CD4-positive, alpha-beta T cell treated with Interleukin-6 for 4 hours (primary cell): ENCODE results near the gene SOX13.

ENCODE experiments used
- DNase-seq: peaks from one replicate; pipeline ENCODE4 v3.0.0-alpha.2; 2020; ENCODE audit warnings: mixed read lengths

Gene SOX13

DNA sequence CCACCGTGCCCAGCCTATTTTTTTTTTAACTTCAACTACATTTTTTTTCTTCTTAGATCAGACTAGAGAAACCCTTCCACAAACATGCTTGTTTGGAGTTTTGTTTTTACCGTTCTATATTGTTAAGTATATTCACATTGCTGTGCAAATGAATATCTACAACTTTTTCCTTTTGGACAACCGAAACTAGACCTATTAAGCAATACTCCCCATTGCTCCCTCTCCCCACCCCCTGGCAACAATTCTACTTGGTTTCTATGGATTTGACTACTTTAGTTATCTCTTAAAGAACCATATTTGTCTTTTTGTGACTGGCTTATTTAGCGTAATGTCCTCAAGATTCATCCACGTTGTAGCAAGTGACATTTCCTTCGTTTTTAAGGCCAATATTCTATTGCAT lies 59.8 kb downstream of the SOX13 start:
- no peak for DNase-seq

DNA sequence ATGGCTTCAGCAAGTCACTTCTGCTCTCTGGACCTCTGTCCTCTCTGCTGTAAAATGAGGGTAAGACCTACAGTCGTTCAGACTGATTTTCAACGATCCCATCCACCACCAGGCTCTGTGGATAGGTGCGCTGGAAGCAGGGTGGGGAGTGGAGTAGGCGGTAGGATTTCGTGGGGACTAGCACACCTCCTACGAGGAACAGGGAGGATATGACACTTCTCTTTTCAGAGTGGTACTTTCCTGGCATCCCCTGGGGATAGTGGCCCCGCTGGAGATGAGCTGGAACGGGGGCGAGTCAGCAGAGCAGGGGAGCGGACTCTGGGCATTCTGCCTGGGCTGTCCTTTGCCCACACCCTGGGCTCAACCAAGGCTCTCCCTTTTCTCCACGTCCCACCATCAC lies 61.2 kb downstream of the SOX13 start:
- no peak for DNase-seq

DNA sequence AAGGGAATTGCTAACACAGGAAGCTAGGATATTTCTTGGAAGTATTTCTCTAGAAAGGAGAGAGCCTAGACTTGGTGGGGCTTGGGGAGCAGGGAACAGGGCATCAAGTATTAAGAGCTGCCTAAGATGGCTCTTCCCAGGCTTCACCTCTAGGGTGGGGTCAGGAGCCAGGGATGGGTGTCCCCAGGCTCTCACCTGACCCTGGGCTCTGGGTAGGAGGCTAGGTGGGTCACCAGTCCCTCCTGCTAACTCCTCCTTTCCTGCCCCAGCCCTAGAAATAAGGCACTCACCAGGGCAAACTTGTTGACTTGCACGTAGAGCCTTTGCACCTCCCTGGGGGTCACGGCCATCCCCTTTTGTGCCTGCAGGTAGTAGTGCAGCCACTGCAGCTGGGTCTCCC lies 63.9 kb downstream of the SOX13 start:
- DNase-seq: no peak

DNA sequence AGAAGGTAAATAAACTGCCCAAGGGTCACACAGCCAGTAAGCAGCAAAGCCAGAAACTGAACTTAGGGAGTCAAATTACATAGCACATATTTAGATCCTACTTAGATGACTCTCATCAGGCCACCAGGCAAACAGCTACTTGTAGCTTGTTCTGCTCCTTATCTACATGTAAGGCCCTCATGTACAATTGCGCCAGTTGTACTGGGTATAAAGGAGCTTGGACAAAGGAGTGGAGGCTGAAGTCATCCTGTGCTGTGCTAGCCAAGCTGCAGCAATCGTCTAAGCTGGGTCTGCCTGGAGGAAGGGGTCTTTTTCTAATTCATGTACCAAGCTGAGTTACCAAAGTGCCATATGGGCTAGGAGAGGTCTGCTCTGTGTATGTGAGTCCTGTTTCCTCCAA lies 66.2 kb downstream of the SOX13 start:
- DNase-seq: no peak

DNA sequence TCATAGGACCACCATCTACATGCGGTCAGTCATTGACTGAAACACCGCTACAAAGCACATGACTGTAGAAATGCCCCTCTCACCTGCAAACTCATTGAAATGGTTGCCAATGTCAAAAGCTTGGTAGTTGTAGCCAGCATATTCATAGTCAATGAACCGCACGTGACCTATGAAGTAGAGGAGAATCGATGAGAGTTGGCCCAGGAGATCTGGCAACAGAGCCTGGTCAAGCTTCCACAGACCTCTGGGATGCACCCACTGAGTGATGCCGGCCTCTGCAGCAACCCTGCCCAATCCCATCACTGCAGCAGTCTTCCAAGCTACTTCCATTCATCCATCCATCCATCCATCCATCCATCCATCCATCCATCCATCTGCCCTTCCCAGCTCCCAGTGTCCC lies 67.0 kb downstream of the SOX13 start:
- DNase-seq: no peak

DNA sequence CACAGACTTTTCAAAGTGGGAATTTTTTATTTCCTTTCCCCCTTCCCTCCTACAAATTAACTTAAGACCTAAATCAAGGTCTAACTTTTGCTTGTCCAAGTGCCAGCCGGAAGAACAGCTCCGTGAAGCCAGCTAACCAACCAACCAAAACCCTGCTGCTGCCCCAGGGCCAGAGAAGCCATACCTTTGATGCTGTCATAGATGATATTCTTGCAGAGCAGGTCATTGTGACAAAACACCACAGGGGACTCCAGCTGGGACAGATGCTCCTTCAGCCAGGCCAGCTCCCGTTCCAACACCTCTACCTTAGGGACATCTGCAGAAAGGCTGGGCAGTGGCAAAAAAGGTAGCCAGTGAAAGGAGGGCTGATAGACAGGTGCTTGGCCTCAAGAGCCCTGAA lies 68.2 kb downstream of the SOX13 start:
- no peak for DNase-seq

DNA sequence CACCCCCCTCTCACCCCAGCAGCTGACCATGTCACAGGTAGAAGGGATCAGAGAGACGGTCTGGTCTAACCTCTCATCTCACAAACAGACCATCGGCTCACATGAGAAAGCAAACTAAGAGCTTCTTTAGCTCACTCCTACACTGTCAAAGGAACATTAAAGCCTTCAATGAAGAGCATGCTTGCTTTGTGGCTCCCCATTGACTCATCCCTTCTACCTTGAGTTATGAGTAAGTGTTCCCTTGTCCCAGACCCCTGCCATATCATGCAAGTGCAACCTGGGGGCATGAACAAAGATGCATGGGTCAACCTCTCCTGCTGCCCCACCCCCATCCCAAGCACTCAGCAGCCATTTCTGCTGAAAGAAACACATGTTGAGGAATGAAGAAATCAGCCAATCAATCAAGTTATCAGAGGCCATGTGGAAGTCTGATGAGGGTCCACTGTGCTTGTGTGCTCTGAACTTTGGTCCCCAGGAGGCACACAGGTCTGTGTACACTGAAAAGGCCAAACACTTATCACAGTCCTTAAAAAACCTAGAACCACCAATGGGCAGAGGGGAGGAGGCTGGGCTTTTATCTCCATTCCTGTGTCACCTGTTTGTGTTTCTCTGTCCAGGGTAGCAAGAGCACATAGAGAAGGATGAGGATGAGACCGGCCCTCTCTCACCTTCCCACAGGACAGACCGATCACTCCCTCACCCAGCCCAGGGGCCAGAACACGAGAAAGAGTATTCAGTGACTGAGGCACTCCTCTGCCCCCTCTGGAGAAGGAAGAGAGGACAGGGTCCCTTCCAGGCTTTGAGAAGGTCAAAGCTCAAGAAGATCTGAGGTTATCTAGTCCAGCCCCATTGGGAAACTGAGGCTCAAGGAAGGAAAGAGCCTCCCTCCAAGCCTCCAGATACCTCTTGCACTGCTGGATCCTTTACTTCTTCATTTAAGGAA lies 69.4 kb downstream of the SOX13 start:
- no peak for DNase-seq

DNA sequence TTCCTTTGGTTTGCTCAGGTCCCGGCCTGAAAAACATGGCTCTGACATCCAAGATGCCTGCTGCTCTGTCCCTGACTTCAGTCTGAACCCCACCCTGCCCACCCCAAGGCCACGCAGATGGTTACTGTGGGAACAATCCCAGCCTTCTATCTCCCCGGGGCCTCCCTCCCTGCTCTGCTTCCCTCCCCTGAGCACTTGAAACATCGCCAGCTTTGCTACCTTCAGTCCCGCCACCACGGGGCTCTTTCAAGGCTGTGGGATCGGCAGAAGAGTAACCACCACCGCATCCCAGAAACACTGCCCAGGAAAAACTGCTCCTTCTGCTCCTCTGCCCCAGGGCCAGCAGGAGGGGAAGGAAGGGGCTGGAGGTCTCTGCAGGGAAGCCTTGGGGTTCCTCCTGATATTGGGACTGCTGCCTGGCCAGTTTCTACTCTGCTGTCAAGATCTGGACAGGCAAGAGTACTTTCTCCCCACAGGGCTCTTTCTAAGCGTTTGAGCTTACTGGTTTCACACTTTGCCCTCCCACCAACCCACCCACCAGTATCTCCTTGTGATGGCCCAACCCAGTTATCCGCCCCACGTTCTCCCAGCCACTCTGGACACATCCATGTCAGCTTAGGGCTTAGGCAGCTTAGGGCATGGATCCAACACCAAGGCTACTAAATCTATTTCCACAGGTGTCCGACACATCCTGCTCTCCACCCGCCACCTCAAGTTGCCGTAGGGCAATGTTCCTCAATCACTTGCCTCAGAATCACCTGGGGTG lies 70.5 kb downstream of the SOX13 start:
- no peak for DNase-seq

DNA sequence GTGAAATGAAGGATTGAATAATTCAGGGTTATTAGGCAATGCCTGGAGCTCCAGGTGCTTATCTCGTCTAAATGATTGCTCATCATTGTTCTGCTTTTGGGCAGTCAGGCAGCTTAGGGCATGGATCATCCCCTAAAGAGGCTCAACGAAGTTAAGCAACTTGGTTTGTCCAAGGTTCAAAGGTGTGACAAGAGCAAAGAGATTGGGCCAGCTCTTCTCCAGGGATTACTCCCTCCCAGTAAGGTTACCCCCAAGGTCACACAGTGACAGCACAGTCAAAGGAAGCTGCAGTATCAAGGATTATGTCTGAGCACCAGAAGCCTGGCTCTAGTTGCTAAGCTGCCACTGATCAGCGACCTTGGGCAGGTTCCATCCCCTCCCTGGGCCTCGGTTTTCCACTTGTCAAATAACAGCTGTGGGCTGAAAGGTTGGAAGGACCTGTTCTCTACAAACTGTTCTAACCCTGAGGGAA lies 72.2 kb downstream of the SOX13 start:
- DNase-seq: no peak

DNA sequence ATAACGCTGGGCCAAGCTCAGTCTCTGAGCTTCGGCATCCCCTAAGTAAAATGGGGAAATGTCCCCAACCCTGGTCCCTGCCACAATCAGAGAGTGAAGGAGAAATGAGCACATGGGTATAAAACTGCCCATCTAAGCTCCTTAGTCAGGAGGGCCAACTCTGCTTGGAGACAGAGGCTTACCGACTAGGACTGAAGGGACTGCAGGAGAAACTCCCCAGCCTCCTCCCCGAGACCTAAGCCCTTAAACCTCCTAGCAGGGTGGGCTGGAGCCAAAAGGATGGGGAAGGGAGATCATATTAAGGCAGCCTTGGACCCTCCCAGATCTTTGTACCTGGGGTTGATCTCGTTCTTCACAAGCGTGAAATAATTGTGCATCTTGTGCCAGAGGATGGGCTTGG lies 73.4 kb downstream of the SOX13 start:
- no peak for DNase-seq

DNA sequence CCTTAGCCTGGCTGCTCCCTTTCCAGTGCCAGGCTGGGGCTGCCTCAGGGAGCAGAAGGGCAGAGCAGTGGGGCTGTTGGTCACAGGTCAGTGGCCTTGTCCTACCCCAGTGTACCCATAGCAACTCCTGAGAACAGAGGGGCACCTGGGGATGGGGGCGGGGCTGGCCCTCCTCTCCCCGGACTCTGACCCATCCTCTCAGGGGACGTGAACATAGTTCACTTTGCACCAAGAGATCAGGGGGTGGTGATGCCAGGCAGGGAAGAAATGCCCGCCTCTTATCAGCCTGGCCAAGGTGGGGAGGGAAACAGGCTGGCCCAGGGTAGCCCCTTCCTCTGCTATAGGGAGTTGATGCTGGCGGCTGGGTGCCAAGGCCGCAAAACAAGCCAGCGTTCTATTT lies 74.0 kb downstream of the SOX13 start:
- DNase-seq: no peak

DNA sequence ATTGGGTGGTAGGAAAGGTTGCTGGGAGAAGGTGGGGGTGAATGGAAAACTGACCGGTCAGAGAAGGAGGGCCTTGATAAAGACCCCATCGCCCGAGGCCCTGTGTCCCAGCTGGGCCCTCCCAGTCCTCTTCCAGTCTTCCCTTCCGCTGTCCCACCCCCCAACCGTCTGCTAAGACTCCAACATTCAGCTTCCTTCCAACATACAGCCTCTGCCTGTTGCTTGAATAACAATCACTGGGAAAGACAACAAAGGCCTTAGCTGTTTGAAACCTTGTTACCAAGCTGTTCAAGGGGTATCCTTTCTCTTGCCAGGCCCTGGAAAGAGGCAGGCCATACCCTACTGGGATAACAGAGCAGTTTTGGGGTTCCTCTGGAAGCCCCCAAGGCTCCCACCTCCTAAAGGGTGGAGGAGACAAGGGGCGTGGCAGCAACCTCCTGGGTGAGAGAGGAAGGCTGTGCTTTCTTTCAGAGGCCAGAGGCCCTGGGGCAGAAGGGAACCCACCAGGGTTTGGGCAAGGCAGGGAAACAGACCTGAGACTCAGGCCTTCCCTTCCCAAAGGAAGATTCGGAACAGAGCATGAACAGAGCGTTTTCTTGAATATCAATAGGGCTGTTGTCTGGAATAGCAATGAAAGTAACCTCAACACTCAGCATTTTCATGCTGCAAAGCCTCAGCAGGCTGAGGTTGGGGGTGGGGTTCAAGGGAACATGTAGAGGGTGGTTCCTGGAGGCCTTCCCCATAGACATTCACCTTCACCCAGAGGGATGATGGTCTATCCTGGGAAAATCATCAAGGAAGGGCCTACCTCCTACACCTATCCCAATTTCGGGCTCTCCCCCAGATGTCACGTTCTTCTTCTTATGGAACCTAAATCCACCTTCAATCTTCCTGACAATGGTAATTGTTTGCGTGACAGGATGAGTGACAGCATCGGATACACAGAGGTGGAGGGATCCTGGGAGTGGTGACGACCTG lies 74.8 kb downstream of the SOX13 start:
- no peak for DNase-seq

DNA sequence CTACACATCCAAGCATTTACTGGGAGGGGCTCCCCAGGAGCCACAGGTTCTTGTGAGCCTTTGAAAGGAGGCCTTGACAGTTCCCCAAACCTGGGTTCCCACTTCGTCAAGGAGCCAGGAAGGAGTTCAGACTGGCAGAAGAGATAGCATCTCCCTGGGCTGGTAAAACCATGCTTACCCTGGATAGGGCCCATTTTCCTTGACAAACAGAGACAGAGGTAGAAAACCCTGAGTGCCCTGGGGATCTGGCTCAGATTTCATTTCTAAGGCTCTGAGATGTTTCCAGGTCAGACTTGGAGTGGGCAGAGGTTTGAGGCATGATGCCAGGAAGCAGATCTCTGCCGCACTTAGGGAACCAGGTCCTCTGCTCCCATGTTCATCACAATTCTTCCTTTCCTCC lies 76.2 kb downstream of the SOX13 start:
- no peak for DNase-seq

DNA sequence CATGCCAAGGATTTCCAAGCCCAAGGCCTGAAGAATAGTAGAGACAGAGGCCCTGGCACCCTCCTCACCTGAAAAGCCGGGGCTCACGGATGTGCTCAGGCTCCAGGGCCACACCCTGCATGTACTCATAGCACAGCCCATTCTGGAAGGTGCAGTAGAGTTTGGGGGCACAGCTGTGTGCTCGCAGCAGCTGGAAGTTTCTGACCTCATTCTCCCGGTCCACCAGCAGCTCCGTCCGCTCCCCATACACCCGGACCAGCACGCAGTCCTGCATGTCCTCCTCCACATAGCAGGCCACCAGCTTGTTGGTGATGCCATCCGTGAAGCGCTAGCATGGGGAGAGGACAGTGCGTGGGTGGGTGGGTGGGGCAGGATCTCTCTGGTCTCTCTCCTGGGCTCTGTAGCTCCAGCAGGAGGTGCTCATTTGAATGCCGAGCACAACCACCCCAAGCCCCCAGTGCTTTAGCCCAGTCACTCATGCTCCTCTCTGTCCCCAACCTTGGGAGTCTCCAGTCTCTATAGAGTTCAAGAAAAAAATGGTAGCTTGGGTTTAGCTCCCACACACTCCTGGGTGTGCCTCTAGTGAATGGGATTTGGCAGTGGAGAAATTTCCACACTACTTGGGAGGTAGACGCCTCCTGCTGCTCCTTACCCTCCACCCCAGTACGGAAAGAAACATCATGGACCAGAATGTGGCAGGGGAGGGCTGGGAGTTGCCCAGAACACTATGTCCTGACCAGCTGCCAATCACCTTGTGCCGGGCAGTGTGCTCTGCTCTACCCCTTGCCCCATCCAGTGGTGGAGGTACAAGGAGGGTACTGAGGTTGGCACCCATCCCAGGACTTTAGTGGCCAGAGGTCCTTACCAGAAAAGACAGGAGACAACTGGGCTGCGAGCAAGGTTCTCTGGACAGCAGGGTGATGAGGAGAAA lies 77.0 kb downstream of the SOX13 start:
- DNase-seq: no peak

DNA sequence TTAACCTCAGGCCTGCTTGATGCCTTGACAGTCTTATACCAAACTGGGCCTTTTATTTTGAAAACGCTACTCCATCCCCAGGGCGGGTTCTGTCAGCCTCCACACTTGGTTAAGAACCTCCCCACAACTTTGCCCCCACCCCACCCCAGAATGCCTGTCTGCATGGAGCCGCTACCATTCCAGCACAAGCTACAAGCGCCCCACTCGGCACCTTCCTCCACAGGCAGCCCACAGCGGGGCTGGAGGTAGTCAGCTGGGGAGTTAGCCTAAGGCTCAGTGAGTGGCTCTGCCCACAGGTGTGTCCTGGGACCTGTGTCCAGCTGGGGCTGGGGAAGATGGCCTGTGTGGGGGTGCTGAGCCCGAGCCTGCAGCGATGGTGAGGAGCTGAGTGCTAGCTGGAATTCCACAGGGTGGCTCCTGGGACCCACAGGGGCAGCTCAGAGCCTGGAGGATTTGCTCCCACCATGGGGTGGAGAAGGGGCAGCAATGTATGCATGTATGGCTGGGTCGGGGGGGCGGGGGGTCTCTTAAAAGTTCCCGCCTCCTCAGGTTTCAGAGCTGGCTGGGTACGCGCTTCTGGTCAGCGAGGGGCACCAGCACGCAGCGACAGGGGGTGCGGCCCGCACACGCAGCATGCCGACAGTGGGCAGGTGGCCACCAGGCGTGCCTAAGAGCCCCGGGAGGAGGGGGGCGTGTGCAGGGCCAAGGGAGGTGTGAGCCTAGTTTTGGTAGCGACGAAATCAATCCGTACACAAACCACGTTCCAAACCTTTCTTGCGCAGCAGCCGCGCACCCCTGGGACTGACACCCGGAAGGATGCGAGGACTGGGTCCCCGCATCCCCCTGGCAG lies 78.0 kb downstream of the SOX13 start:
- DNase-seq: peak; percentile 26

DNA sequence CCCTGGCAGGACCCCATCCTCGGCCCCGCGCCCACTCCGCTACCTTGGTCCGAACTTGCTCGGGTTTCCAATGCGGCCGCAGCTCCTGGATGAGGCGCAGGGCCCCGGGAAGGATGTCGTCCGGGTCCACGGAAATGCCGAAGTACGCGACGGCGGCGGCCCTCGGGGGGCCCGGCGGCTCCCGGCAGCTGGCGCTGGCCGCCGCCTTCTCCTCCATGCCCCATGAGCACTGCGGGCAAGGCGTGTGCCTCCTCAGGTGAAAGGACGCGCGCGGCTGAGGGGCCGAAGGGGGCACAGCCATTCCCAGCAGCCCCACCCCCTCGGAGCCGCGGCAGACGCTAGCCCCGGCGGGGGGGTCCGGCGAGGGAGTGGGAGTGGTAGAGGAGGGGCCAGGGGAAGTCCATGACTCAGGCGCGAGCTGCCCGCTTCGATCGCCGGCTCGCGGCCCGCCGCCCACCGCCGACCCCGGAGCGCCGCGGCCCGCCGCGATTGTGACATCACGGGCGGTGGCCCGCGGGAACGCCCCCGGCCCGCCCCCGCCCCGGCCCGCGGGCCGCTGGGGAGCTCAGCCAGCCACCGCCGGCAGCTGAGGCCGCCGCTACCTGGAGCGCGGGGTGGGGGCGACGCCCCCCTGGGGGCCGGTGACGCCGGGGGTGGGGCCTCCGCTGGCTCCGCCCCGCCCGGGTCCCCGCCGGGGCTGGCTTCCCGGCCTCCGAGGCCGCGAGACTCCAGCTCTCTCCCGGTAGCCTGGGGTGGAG lies 78.8 kb downstream of the SOX13 start, which contains the start of gene ETNK2:
Gene ETNK2, minus strand, starts transcription at position 493 of the 758 bp plus-strand sequence. Its CDS starts 192 bp downstream, at position 301.
- DNase-seq: peak; percentile 68

DNA sequence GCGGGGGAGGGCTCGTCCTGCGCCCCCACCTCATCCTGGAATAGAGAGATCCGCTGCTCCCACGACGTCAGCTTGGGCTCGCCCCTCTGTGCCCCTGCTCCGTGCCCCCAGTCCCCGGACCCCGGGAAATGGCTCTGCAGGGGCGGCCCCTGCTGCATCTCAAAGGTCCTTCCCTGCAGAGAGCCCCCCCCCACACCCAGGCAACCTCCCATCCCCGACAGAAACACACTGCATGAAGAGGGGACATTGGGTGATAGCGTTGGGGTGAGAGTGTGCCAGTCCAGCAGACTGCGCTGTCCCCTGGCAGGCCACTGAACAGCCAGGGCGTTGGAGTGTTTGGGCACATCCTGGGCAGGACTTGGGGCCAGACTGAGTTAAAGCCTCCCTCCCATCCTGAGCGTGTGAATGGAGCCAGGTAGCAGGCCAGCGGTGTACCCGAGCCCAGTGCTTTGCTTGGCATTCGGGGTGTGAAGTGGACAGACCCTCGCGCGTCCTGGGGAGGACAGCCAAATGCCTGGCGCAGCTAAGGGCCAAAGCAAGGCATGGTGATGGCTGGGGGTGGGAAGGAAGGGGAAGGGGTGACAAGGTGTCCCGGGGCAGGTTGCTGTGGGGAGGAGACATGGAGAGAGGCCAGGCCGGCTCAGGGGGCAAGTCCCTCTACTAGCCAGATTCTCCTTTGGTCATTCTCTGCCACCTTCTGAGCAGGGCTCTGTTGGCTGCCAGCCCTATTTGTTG lies 79.6 kb downstream of the SOX13 start:
- DNase-seq: no peak

DNA sequence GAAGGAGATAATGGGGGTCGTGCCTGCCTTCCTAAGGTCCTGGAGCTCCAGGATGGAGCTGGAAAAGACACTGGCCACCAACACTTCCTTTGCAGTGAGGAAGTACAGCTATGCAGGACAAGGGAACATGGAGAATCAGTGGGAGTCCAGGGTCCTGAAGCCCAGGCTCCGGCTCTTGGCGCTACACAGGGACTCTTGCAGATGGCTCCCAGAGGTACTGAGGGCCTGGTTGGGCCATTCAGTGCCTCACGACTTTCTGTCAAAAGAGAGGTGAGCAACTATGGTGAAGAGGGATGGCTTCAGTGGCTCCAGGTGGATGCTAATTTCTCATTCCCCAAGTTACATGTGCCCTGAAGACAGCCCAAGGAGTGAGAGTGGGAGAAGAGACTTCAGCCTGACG lies 80.8 kb downstream of the SOX13 start:
- no peak for DNase-seq
